Superior temporal gyrus (tissue), 1 donor: ENCODE results near the gene UBE2H.
A peak's percentile ranks its signal among the peaks of the same experiment; 100 is the strongest.

ENCODE experiments used
- DNase-seq: peaks from one replicate; pipeline ENCODE4 v3.0.0-alpha.2; 2016; ENCODE audit errors: extremely low spot score

The UBE2H gene

GRCh38 chr7:129950191-129950932 is 2.4 kb downstream of the UBE2H start:
- DNase-seq: peak; percentile 56

- peak; percentile 66 for DNase-seq
Observed at GRCh38 chr7:129949292-129950133, 3.2 kb downstream of the UBE2H start.

DNA sequence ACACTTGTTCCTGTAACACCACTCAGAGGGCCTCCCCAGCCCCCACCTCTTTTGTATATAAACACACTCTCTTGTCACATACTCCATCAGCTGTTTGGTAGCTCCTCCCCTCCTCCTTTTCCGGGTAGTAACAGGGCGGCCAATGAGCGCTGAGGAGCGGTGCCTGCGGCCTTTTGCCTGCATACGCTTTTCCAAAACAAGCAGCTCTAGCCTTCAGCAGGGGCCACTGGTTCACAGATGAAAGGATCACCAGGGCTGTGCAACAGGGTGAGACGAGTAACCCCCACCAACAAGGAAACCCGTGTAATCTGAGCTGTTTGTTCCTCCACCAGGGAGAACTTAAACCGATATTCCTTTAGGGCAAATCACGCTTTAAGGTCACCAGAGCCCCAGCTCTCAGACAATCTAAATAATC is 3.9 kb downstream of the UBE2H start:
- peak; percentile 94 for DNase-seq

DNA sequence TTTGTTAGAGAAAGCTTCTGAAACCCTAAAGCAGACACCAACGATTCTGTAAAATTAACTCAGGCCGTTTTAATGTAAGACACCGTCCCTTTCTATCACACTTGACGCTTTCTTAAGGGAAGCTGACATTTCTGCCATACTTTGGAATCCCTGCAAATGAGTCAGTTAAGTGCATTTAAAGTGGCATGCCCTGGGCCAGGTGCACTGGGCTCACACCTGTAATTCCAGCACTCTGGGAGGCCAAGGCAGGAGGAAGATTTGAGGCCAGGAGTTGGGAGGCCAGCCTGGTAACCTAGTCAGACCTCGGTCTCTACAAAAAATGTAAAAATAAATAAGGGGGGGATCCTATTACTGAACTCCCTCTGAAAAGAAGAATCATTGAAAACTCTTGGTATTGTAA is 4.4 kb downstream of the UBE2H start:
- DNase-seq: no peak

- no peak for DNase-seq
Observed at GRCh38 chr7:129947701-129948100, 5.1 kb downstream of the UBE2H start.

DNA sequence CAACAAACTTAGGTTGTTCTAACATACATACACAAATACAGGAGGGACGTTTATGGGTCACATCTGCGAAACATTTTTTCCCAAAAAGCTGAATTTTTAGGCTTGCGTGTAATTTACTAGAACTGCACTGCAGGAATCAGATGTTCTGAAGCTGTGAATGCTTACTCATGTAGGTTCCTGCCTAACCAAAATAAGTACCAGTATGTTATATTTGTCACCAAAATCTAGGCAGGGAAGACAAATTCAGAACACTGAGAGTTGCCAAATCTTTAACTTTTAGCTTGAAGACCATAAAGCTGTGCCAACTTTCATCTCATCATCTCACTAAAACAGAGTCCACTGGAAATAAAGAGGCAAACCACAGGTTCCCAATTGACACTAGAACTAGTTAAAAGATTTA is 5.7 kb downstream of the UBE2H start:
- DNase-seq: peak; percentile 76

GRCh38 chr7:129946282-129946681 is 6.5 kb downstream of the UBE2H start:
- DNase-seq: no peak

DNA sequence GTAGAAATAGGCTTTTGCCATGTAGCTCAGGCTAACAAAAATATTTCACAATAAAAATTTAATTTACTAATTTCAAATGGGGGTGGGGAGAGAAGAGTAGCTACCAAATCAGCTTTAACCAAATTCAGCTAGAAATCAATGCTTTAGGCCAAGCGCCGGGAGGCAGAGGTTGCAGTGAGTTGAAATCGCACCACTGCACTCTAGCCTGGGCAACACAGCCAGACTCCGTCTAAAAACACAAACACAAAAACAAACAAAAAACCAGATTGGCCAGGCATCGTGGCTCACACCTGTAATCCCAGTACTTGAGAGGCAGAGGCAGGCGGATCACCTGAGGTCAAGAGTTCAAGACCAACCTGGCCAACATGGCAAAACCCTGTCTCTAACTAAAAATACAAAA is 9.4 kb downstream of the UBE2H start:
- no peak for DNase-seq

DNA sequence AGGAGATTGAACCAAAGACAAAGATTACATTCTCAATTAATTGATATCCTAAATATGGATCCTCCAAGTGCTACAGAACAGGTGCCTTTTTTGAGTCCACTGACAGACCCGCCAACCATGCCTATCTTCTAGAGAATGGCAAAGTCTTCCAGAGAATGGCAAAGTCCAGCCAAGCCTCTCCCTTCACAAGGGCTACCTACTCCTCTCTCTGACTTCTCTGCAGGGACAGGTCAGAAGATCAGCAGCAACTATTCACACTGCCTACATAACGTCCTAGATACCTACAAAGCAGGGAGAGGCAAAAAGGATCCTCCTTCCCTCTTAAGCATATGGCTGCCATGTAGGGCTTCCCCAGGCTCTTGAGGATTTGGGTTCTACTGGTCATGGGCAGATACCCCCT is 12.4 kb downstream of the UBE2H start:
- no peak for DNase-seq

DNA sequence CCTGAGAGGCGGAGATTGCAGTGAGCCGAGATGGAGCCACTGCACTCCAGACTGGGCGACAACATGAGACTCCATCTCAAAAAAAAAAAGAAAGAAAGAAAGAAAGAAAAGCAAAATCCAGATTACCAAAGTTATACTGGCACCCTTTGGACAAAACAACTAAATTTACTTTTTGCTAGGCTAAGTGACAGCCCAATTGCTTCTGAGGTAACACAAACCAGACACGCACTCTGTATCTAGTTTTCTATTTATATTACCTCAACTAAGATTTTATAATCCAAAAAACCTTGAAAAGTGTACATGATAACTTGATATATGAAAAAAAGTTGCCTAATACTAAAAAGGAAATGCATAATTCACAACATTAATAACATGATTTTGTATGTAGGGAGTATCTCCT is 12.9 kb downstream of the UBE2H start:
- DNase-seq: no peak

DNA sequence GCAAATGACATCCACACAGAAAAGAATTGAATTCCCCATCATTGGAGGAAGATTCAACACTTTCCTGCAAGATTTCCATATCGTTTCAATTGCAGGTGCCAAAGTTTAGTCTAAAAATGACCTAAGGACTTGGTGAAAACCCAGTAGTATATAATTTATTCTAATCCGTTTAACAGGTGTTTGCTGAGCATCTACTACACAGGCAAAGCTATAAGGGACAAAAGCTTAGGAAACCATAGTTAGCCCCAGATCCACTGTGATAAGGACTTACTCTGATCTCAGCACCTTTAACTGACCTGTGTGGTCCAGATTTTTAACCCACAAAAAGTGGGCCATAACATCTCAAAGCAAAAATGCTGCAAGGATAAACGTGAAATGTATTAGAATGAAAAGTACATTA is 19.1 kb downstream of the UBE2H start:
- DNase-seq: no peak

- DNase-seq: no peak
Observed at GRCh38 chr7:129926618-129927017, 26.1 kb downstream of the UBE2H start.

GRCh38 chr7:129925416-129926002 is 27.3 kb downstream of the UBE2H start:
- peak; percentile 70 for DNase-seq

DNA sequence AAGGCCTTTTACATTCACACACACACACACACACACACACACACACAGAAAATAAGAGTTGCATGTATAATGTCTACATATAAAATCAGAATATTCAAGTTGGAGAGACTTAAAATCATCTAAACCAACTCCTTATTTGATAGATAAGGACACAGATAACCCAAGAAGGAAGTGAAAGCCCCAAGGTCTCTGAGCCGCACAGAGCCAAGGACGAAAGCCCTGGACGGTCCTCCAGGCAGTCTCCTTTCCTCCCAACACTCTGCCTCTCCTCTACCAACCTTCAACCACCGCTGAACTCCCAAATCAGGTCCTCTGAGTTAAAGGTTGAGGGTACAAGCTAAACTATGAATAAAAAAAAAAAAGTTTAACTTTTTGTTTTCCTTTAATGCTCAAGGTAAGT is 28.2 kb downstream of the UBE2H start:
- no peak for DNase-seq

GRCh38 chr7:129923709-129924108 is 29.1 kb downstream of the UBE2H start:
- DNase-seq: no peak

- DNase-seq: no peak
Observed at GRCh38 chr7:129919492-129919891, 33.3 kb downstream of the UBE2H start.

- DNase-seq: no peak
Observed at GRCh38 chr7:129918922-129919321, 33.8 kb downstream of the UBE2H start.

DNA sequence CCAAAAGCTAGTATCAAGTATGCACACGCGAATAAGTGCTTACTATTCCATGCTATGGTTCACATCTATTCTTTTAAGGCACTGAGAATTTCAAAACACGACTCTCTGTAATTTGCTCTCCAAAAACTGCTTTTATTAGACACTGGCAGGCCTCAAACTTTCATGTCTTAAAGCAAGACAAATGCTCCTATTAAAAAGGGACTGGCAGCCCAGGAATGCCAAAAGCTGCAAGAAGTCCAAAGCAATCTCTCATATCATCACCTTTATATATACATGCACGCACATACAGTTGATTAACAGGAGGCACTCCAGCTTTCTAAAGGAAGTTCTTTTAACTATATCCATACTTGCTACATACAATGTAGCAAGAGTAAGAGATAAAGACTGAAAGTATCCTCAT is 34.8 kb downstream of the UBE2H start:
- DNase-seq: no peak

GRCh38 chr7:129914536-129915272 is 38.1 kb downstream of the UBE2H start:
- no peak for DNase-seq

GRCh38 chr7:129913428-129913827 is 39.3 kb downstream of the UBE2H start:
- no peak for DNase-seq

DNA sequence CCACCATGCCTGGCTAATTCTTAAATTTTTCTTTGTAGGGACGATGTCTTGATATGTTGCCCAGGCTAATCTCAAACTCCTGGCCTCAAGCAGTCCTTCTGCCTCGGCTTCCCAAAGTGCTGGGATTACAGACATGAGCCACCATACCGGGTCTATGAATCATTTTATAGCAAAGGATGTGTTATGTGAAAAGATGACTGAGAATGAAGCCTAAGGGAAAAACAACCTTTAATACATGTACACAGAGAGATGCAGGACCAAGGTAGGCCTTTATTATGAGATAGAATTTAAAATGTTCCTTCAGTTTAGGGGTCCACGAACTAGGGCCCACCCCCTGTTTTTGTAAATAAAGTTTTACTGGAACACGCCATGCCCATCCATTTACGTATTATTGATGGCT is 41.0 kb downstream of the UBE2H start:
- DNase-seq: no peak

GRCh38 chr7:129909669-129910068 is 43.1 kb downstream of the UBE2H start:
- DNase-seq: no peak
